Stimulated activated CD8-positive, alpha-beta memory T cell treated with anti-CD3 and anti-CD28 coated beads, Interleukin-7, amount 100 ng/mL, for 1 hour (primary cell): ENCODE results near the gene EFCAB8.

Experiments used
- DNase-seq, 2 donors: peaks; one replicate each; pipeline ENCODE4 v3.0.0-alpha.2; 2020; ENCODE audit warnings: low read depth in 2 of 2

Gene EFCAB8

GRCh38 chr20:32858701-32859372, at the start of gene EFCAB8:
TSS of gene EFCAB8 (plus strand) at chr20:32858923. CDS start at chr20:32863793, 4,870 bp downstream.
- DNase-seq = no peak

GRCh38 chr20:32809907-32810306, 48.8 kb upstream of the EFCAB8 start:
- no peak for DNase-seq

- DNase-seq = no peak
Observed at GRCh38 chr20:32810941-32811340, 47.8 kb upstream of the EFCAB8 start.

- no peak for DNase-seq
Observed at GRCh38 chr20:32811886-32812285, 46.8 kb upstream of the EFCAB8 start.

GRCh38 chr20:32819992-32820697, 38.6 kb upstream of the EFCAB8 start:
- peak; percentile 45 to 77 for DNase-seq

GRCh38 chr20:32820698-32821377, 37.9 kb upstream of the EFCAB8 start:
- DNase-seq = no peak

- DNase-seq = no peak
Observed at GRCh38 chr20:32822225-32822624, 36.5 kb upstream of the EFCAB8 start.

GRCh38 chr20:32823078-32823477, 35.6 kb upstream of the EFCAB8 start:
- DNase-seq = no peak

- no peak for DNase-seq
Observed at GRCh38 chr20:32823737-32824588, 34.8 kb upstream of the EFCAB8 start.

GRCh38 chr20:32828029-32828680, 30.6 kb upstream of the EFCAB8 start:
- DNase-seq = no peak

- no peak for DNase-seq
Observed at GRCh38 chr20:32829311-32830005, 29.3 kb upstream of the EFCAB8 start.

GRCh38 chr20:32830437-32830836, 28.3 kb upstream of the EFCAB8 start:
- DNase-seq = no peak

- no peak for DNase-seq
Observed at GRCh38 chr20:32831982-32832381, 26.7 kb upstream of the EFCAB8 start.

- no peak for DNase-seq
Observed at GRCh38 chr20:32832664-32833063, 26.1 kb upstream of the EFCAB8 start.

- no peak for DNase-seq
Observed at GRCh38 chr20:32834972-32835371, 23.8 kb upstream of the EFCAB8 start.

- no peak for DNase-seq
Observed at GRCh38 chr20:32837157-32837556, 21.6 kb upstream of the EFCAB8 start.

- DNase-seq = no peak
Observed at GRCh38 chr20:32839227-32839981, 19.3 kb upstream of the EFCAB8 start.

GRCh38 chr20:32839982-32840285, 18.8 kb upstream of the EFCAB8 start:
- DNase-seq = no peak

GRCh38 chr20:32841174-32841573, 17.5 kb upstream of the EFCAB8 start:
- DNase-seq = no peak

GRCh38 chr20:32841632-32842031, 17.1 kb upstream of the EFCAB8 start:
- no peak for DNase-seq
